NCI-H524 treated with DMSO at 0.1 percent for 48 hours (cell line): ENCODE results near the gene ERI3.

Experiments
- DNase-seq: peaks from one replicate; lab custom pipeline; 2025; lab: John Stamatoyannopoulos, UW

Gene ERI3

DNA sequence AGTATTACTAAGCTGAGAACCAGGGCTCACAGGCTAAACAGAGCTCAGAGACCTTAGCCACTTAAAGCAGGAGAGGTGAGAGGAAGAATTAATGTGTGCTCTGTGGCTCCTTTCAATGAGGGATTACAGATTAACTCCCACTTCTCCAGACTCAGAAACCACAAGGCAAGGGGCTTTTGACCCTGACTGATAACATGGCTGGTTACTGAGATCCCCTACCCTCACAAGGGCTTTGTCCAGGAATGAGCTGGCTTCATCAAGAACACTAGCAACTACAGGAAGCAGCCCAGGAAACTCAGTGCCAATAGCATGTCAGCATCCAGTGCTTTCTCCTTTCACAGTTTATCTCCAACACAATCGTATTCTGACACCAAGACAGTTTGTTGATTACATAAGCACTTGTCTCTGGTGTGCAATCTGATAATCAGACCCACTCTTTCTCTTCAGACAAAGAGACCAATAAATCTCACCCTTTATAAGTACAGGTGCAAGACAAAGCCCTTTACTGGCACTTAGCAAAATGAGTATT lies 38.8 kb downstream of the ERI3 start:
- DNase-seq, result peak; percentile 12

- DNase-seq, result no peak
These were observed 39.5 kb downstream of the ERI3 start for GRCh38 chr1:44315521-44315920.

GRCh38 chr1:44314452-44314851 lies 40.6 kb downstream of the ERI3 start:
- DNase-seq, result no peak

GRCh38 chr1:44313265-44313918 lies 41.7 kb downstream of the ERI3 start:
- DNase-seq, result no peak

GRCh38 chr1:44312399-44313196 lies 42.5 kb downstream of the ERI3 start:
- no peak for DNase-seq

DNA sequence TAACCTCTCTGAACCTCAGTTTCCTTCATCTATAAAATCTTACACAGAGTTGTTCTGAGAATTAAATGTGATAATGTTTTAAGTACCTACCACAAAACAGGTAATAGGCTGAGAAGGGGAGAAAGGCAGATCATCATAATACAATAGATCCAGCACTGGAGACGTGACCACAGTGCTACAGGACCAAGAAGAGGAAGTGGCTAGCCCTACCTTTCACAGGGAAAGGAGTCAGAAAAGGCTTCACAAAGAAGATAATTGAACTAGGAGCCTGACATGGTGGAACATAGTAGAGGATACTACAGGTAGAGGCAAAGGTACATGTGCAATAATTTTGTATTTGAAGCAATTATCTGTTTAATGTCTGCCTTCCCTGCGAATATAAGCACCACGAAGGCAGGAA lies 45.1 kb downstream of the ERI3 start:
- no peak for DNase-seq

DNA sequence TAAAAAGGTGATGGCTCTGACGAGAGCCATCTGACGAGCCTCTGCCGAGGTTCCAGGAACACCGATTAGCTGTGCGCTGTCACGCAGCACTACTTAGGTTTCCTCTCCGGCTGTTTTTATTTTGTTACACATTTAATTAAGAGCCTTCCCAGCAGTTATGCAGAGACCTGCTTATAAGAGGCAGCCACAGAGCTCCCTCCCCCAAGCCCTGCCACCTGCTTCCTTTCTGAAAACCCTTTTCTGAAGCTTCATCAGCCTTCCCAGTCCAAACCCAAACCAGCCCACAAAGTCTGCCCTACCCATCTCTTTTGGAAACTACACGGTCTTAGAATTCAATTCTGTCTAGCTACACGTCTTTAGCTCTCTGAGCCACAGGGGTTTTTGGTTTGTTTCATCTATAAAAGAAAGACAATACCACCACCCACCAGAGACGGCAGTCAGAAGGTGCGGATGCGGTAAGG lies 49.1 kb downstream of the ERI3 start:
- DNase-seq, result peak; percentile 78

DNA sequence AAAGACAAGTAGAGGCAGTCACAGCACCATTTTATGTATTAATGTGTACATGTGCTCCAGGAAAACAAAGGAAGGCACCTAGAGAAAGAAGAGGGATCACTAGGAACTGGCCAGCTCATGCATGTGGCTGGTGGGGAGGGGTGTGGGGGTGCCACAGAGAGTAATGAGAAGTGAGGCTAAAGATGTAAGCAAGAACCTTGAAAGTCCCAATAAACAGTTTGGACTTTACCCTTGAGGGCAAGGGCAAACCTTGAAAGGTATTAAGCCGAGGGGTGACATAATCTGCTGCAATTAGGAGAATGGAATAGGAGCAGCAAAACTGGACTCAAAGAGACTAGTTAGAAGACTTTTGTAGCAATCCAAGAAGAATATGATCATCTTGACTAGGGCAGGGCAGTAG lies 51.5 kb downstream of the ERI3 start:
- no peak for DNase-seq

- no peak for DNase-seq
These were observed 52.5 kb downstream of the ERI3 start for GRCh38 chr1:44302541-44302940.

- DNase-seq, result no peak
These were observed 53.6 kb downstream of the ERI3 start for GRCh38 chr1:44301442-44301841.

GRCh38 chr1:44300852-44301251 lies 54.2 kb downstream of the ERI3 start:
- DNase-seq, result peak; percentile 17

- no peak for DNase-seq
These were observed 57.2 kb downstream of the ERI3 start for GRCh38 chr1:44297695-44298400.

GRCh38 chr1:44296806-44297205 lies 58.3 kb downstream of the ERI3 start:
- DNase-seq, result no peak

- no peak for DNase-seq
These were observed 59.0 kb downstream of the ERI3 start for GRCh38 chr1:44296086-44296485.

GRCh38 chr1:44294588-44295007 lies 60.5 kb downstream of the ERI3 start:
- DNase-seq, result peak; percentile 53

GRCh38 chr1:44293761-44294315 lies 61.2 kb downstream of the ERI3 start:
- DNase-seq, result no peak

- DNase-seq, result no peak
These were observed 62.4 kb downstream of the ERI3 start for GRCh38 chr1:44292651-44293050.

- no peak for DNase-seq
These were observed 64.6 kb downstream of the ERI3 start for GRCh38 chr1:44290250-44291094.

DNA sequence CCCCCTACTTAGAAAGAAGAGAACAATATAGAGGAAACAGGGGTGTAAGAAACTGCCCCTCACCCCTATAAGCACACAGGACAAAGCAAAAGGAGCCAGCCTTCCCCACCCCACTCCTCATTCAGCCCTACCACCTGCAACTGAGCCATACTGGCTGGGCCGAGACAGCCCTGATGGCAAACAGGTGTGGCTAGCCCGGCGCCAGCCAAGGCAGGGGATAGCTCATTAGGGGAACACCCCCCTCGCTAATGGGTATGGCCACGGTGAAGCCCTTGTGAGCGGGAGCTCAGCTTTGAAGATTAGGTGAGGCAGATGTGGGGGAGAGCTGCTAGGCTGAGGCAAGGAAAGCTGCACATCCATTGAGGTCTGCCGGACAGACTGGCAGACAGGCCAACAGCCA lies 65.5 kb downstream of the ERI3 start:
- no peak for DNase-seq

DNA sequence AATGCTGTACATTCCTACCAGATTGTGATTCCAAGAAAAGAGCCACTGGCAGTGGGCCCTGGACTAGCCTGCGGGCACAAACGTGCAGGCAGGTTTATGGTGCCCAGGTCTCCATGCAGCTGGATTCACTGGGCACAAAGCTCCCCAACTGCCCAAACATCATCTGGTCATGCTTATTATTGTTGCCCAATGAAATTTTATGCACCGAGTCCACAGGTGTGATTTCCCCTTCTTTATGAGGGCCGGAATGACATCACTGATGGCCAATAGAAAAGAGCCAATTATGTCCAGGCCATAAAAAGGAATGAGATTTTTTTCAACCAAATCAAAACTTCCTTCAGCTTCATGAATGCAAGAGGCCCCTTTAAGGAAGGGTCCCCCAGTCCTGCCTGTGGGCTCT lies 66.2 kb downstream of the ERI3 start:
- no peak for DNase-seq

GRCh38 chr1:44284184-44284583 lies 70.9 kb downstream of the ERI3 start:
- DNase-seq, result no peak
